Neural progenitor cell (in vitro differentiated cells): ENCODE measurements around the gene PSMB5.

ENCODE experiments used
- EZH2phosphoT487 ChIP-seq: fragments of 200-600 bp; sonication (generic); IDR thresholded peaks from 2 replicates; pipeline ENCODE4 v1.6.1; 2017; ENCODE audit warnings: antibody characterized with exemption
- TF ChIP-seq, protein P1 (sequence below): fragments of 200-600 bp; sonication (generic); IDR thresholded peaks from 2 replicates; pipeline ENCODE4 v1.5.1; 2017; ENCODE audit warnings: antibody characterized with exemption, mild to moderate bottlenecking

- TF ChIP-seq, protein P1, sequence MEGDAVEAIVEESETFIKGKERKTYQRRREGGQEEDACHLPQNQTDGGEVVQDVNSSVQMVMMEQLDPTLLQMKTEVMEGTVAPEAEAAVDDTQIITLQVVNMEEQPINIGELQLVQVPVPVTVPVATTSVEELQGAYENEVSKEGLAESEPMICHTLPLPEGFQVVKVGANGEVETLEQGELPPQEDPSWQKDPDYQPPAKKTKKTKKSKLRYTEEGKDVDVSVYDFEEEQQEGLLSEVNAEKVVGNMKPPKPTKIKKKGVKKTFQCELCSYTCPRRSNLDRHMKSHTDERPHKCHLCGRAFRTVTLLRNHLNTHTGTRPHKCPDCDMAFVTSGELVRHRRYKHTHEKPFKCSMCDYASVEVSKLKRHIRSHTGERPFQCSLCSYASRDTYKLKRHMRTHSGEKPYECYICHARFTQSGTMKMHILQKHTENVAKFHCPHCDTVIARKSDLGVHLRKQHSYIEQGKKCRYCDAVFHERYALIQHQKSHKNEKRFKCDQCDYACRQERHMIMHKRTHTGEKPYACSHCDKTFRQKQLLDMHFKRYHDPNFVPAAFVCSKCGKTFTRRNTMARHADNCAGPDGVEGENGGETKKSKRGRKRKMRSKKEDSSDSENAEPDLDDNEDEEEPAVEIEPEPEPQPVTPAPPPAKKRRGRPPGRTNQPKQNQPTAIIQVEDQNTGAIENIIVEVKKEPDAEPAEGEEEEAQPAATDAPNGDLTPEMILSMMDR, result no peak
- TF ChIP-seq EZH2phosphoT487, result no peak
These were observed 20.4 kb upstream of the PSMB5 start for GRCh38 chr14:23055147-23055550.
